ENCODE data around the gene TTC4. TPM values are rescaled to one million over a fixed set of nuclear protein-coding genes. Genes with fewer than 3 reads are reported as not detected.

TTC4 gene
- total and polyA plus RNA-seq, 2 of the 4 experiments (the other 2 are of a cell fraction), result 21.6 to 27.1 TPM

- Histone ChIP-seq H2BK20ac (ENCODE audit: low read depth, low read length) (no peak overlapping the region), H3K27me3 (ENCODE audit: control insufficient read depth, insufficient read depth, low read length) (peaks cover 73% of the 10 kb centered on the region), H4K91ac (ENCODE audit: insufficient read depth, low read depth, low read length) (no peak overlapping the region), H2BK15ac (ENCODE audit: low read depth, low read length) (no peak overlapping the region), H3K79me1 (ENCODE audit: low read depth in 1 of 2, low read length in 2 of 2) (no peaks in the 10 kb centered on the region), H3K4me3 (ENCODE audit: insufficient read depth, low read depth, low read length) (no peak overlapping the region), H3K14ac (replicated peaks; ENCODE audit: low read depth, low read length) (no peak overlapping the region), H3K27ac (ENCODE audit: insufficient read depth, low read length) (no peak overlapping the region), H2AK9ac (replicated peaks; ENCODE audit: low read depth, low read length, poor library complexity) (no peak overlapping the region), H3K9ac (ENCODE audit: low read depth, low read length) (no peak overlapping the region), H2BK5ac (ENCODE audit: low read depth, low read length, poor library complexity, severe bottlenecking) (no peak overlapping the region), H2AK5ac (ENCODE audit: low read depth, low read length) (no peak overlapping the region), H3K23ac (ENCODE audit: low read depth, low read length) (no peak overlapping the region), H4K20me1 (ENCODE audit: insufficient read depth, low read length) (no peaks in the 10 kb centered on the region), H3K56ac (ENCODE audit: extremely low read depth, insufficient read depth, low read length) (no peak overlapping the region), H3K9me1 (ENCODE audit: insufficient read depth, low read length) (no peaks in the 10 kb centered on the region), H3K4me2 (ENCODE audit: low read depth, low read length) (no peak overlapping the region), H4K5ac (ENCODE audit: low read depth, low read length) (no peak overlapping the region), H3K4ac (ENCODE audit: low read depth, low read length) (no peak overlapping the region), H3K9me3 (ENCODE audit: control insufficient read depth, insufficient read depth, low read length) (no peaks in the 10 kb centered on the region), H3K36me3 (ENCODE audit: control insufficient read depth, insufficient read depth, low read length) (no peaks in the 10 kb centered on the region), H3K18ac (ENCODE audit: low read depth, low read length) (no peak overlapping the region), H2BK120ac (ENCODE audit: low read depth, low read length) (no peak overlapping the region), H3K4me1 (ENCODE audit: control insufficient read depth, insufficient read depth, low read length) (no peaks in the 10 kb centered on the region; the same call in 1 of the 2 replicates), H2AFZ (replicated peaks; ENCODE audit: low read length, poor library complexity) (peak overlapping the region; percentile 58), H4K8ac (ENCODE audit: low read depth in 2 of 2, low read length in 2 of 2) (no peak overlapping the region)
- intact Hi-C loops (cut with micrococcal nuclease) (no loop called here), dilution Hi-C loops (cut with HindIII; ENCODE audit: low sequenced_read_pairs, unreplicated experiment) (no loop called here), in situ Hi-C loops (cut with MboI; ENCODE audit: low sequenced_read_pairs) (loop anchor here (25.0 kb wide), 1 partner anchor 920 kb away; no protein-coding TSS in a partner anchor)
- ChIA-PET POLR2A (ENCODE audit: unreplicated experiment) (no interaction called here), CTCF (no interaction called here)
- BruUV-seq (replicated peaks), result no TSS peak
- DNase-seq, result no peak
- 79% methylated on average over 4 of the region's 6 CpGs; no CpG with 5 or more reads in 1 of the 2 experiments for WGBS, 2 experiments (ENCODE audit: extremely low coverage in 2 of 2, insufficient read length in 1 of 2)
- ATAC-seq (ENCODE audit: low read depth), result no peak
- no peak for TF ChIP-seq RFX5 (IDR thresholded peaks at IDR 0.05; ENCODE audit: low read depth, low read length)
- no peak for TF ChIP-seq BHLHE40 (IDR thresholded peaks at IDR 0.05; ENCODE audit: low read depth, low read length)
- TF ChIP-seq CEBPB (IDR thresholded peaks at IDR 0.05; ENCODE audit: low read depth, low read length), result no peak
- TF ChIP-seq SMC3 (IDR thresholded peaks at IDR 0.05; ENCODE audit: low read depth, low read length), result no peak
- TF ChIP-seq CHD1 (IDR thresholded peaks at IDR 0.05; ENCODE audit: low read depth, low read length), result no peak
- no peak for TF ChIP-seq POLR2A (IDR thresholded peaks at IDR 0.05; ENCODE audit: low read depth, low read length)
- no peak for TF ChIP-seq NFE2L2 (IDR thresholded peaks at IDR 0.05; ENCODE audit: low read depth, low read length)
- TF ChIP-seq RCOR1 (IDR thresholded peaks at IDR 0.05; ENCODE audit: insufficient replicate concordance, low read length), result no peak
- TF ChIP-seq MAFK (IDR thresholded peaks at IDR 0.05; ENCODE audit: low read depth, low read length), result no peak
Observed at GRCh38 chr1:54782156-54782555, 66.5 kb downstream of the TTC4 start.

Data from IMR-90 (cell line).